ENCODE results near the gene NPAS2.

DNA sequence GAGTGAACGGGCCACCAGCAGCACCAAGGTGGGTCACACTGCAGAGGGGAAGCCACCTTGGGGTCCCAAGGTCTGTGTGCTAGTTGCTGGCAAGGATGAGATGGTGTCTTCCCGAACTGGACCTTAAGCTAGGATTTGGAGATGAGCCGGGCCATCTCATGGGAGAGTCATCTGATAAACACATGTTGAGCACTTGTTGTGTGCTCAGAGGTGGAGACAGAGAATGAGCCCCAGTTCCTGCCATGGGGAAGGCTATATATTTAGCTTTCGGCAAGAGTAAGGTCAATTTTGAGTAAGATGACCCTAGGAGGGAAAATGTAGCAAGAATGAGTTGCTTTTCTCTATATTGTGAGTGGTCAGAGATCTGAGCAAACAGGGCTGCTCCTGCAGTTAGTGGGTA, 140.7 kb downstream of the NPAS2 start:
- TF ChIP-seq POLR2AphosphoS5 (IDR thresholded peaks at IDR 0.05) (no peak), POLR2A (IDR thresholded peaks at IDR 0.05) (no peak)
- TF ChIP-seq, protein P1, sequence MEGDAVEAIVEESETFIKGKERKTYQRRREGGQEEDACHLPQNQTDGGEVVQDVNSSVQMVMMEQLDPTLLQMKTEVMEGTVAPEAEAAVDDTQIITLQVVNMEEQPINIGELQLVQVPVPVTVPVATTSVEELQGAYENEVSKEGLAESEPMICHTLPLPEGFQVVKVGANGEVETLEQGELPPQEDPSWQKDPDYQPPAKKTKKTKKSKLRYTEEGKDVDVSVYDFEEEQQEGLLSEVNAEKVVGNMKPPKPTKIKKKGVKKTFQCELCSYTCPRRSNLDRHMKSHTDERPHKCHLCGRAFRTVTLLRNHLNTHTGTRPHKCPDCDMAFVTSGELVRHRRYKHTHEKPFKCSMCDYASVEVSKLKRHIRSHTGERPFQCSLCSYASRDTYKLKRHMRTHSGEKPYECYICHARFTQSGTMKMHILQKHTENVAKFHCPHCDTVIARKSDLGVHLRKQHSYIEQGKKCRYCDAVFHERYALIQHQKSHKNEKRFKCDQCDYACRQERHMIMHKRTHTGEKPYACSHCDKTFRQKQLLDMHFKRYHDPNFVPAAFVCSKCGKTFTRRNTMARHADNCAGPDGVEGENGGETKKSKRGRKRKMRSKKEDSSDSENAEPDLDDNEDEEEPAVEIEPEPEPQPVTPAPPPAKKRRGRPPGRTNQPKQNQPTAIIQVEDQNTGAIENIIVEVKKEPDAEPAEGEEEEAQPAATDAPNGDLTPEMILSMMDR (IDR thresholded peaks at IDR 0.05): no peak

Data from gastroesophageal sphincter (tissue), 3 donors.